SK-N-MC (cell line): ENCODE data around the gene ATAD3A.
"Not testable (repeated sequence)": the region's sequence is repeated elsewhere in the genome, so short reads cannot be mapped to it uniquely, and the experiment has no call there.

Source experiments
- EZH2 ChIP-seq: fragments of 200-600 bp; sonication (generic); IDR thresholded peaks from one replicate; pipeline ENCODE4 v1.6.1; 2017; ENCODE audit warnings: antibody characterized with exemption
- FOXP2 ChIP-seq: optimal IDR thresholded peaks from 2 replicates; pipeline ENCODE3; 2011; ENCODE audit warnings: mild to moderate bottlenecking, moderate library complexity; ENCODE audit not compliant: insufficient read depth; ENCODE audit errors: extremely low read length, control extremely low read depth
- POLR2AphosphoS5 ChIP-seq: IDR thresholded peaks from 2 replicates; pipeline ENCODE4 v1.6.1; 2012; ENCODE audit warnings: mild to moderate bottlenecking, low read depth, low read length, borderline replicate concordance

DNA sequence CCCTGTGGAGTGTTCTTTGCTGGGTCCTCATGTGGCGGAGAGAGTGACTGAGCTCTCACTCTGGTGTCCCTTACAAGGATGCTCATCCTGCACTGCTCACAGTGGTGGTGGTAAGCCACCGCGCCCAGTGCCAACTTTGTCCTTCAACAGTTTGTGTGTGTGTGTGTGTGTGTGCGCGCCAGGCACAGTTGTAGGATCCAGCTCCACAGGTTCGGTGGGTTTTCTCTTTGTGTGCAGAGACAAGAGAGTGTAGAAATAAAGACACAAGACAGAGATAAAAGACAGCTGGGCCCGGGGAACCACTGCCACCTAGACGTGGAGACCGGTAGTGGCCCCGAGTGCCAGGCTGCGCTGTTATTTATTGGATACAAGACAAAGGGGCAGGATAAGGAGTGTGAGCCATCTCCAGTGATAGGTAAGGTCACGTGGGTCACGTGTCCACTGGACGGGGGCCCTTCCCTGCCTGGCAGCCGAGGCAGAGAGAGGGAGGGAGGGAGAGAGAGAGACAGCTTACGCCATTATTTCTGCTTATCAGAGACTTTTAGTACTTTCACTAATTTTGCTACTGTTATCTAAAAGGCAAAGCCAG lies 7.1 kb upstream of the ATAD3A start:
- not testable (repeated sequence) for TF ChIP-seq EZH2, FOXP2, POLR2AphosphoS5
